Measurements from ENCODE around the gene FOXI2. TPM values are rescaled to one million over a fixed set of nuclear protein-coding genes. Genes with fewer than 3 reads are reported as not detected.

The FOXI2 gene
- total and polyA plus RNA-seq, 3 donors from 2014 or later, result 0.30 to 0.74 (median 0.47) TPM

DNA sequence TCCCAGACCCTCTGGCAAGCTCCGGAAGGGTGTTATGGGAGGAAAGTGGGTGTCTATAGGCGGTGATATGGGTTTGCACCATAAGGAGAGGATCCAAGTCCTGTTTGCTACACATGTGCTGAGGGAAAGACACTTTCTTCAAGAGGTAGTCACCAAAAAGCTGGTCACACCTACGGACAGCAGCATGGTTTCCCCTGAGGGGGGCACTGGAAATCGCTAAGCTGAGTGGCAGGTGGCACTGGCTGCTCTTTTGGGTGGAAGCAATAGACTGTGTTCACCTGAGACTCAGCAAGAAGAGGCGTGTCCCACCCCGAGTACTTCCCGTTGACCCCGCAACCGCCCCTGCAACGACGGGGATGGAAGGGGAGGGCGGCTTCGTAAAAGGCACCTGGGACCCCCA, 1.8 kb upstream of the FOXI2 start:
- H3K27ac ChIP-seq, result no peak overlapping the region
- H3K36me3 ChIP-seq (ENCODE audit: low read depth, missing control alignments), result no peaks in the 10 kb centered on the region
- no peak for DNase-seq
- no peak overlapping the region for H3K4me3 ChIP-seq
- no peak for TF ChIP-seq CTCF (IDR thresholded peaks at IDR 0.05)
- no peak for TF ChIP-seq POLR2A (IDR thresholded peaks at IDR 0.05)
- intact Hi-C loops (cut with DNase I; ENCODE audit: low total_unique reads), result no loop called here
- no peaks in the 10 kb centered on the region for H3K9me3 ChIP-seq
- peaks cover 7% of the 10 kb centered on the region for H3K4me1 ChIP-seq
- no peaks in the 10 kb centered on the region for H3K27me3 ChIP-seq
- 6 to 17% methylated on average over 13 of the region's 13 CpGs for WGBS, 2 donors

DNA sequence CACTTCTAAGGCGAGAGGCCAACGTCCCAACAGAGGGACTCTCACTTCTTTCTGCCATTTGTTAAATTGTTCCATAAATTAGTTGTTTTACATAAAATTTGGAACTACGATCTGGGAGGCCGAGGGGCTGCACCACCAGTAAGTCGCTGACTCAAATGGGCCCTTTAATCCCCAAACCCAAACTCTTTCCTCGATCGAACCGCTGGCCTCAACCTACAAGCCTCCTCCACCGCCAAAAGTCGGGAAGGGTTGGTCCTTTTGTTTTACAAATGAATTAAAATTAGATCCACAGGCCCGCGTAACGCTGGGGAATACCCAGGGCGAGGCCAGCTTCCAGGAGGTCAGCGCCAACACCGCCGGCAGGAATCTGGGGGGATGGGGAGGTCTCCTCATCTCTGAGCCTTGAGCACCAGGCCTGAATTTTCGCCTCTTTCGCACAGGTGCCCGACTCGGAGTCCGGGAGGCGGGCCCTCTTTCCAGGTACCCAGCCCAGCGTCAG, 1.2 kb upstream of the FOXI2 start:
- WGBS, 2 donors, result 8 to 30% methylated on average over 10 to 23 of the region's 24 CpGs
- Histone ChIP-seq H3K9me3 (no peaks in the 10 kb centered on the region), H3K4me1 (peaks cover 7% of the 10 kb centered on the region), H3K27ac (no peak overlapping the region), H3K27me3 (no peaks in the 10 kb centered on the region), H3K36me3 (ENCODE audit: low read depth, missing control alignments) (no peaks in the 10 kb centered on the region), H3K4me3 (peak overlapping the region; percentile 13 to 47)
- intact Hi-C loops (cut with DNase I; ENCODE audit: low total_unique reads), result no loop called here
- TF ChIP-seq POLR2A (IDR thresholded peaks at IDR 0.05) (no peak), CTCF (IDR thresholded peaks at IDR 0.05) (no peak)
- DNase-seq, result no peak

DNA sequence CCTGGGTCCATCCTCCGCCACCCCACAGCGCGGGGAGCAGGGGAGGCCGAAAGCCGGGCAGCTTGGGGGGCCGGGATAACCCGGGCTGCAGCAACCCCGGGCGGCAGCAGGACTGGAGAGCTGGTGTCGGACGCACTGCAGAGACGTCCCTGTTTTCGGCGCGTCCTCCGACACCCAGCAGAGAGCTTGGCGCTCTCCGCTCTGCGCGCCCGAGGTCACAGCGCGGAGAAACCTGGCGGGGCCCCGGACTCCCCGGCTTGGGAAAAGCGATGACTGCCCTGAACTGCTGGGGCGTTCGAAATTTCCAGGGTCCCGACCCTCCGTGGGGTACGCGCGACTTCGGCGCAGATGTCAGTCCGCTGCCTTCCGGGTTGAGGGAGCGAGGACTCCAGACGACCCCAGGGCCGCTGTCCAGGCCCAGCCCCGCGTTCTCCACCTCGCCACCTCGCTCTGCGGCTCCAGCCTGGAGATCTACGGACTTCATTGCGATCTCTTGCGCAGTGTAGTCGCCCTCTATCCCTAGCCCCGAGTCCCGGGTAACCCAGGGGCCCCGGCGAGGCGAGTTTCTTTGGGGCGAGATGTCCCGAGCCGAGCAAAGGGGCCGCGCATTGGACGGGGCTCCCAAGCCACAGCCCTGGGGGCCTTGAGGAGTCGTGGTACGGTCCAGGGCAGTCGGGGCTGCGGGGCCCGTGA, 617 bp upstream of the FOXI2 start:
- no peaks in the 10 kb centered on the region for H3K36me3 ChIP-seq (ENCODE audit: low read depth, missing control alignments)
- 6 to 20% methylated on average over 1 to 20 of the region's 66 CpGs for WGBS, 2 donors
- DNase-seq, result no peak

GRCh38 chr10:127737563-127738511, 852 bp downstream of the FOXI2 start:
- H3K27ac ChIP-seq, result no peak overlapping the region
- H3K9me3 ChIP-seq, result no peaks in the 10 kb centered on the region
- H3K4me3 ChIP-seq, result peak overlapping the region; percentile 13 to 47
- H3K4me1 ChIP-seq, result peaks cover 7% of the 10 kb centered on the region
- intact Hi-C loops (cut with DNase I; ENCODE audit: low total_unique reads), result no loop called here
- peak; percentile 26 for DNase-seq
- TF ChIP-seq CTCF (IDR thresholded peaks at IDR 0.05) (no peak), POLR2A (IDR thresholded peaks at IDR 0.05) (no peak)
- H3K27me3 ChIP-seq, result no peaks in the 10 kb centered on the region
- no peaks in the 10 kb centered on the region for H3K36me3 ChIP-seq (ENCODE audit: low read depth, missing control alignments)
- WGBS, 2 donors, result 4 to 7% methylated on average over 33 to 52 of the region's 59 CpGs

More for the DNA sequence above, 617 bp upstream of the FOXI2 start:
- H3K27me3 ChIP-seq, result no peaks in the 10 kb centered on the region
- no peaks in the 10 kb centered on the region for H3K9me3 ChIP-seq
- no peak overlapping the region for H3K27ac ChIP-seq
- peak overlapping the region; percentile 13 to 47 for H3K4me3 ChIP-seq
- intact Hi-C loops (cut with DNase I; ENCODE audit: low total_unique reads), result no loop called here
- TF ChIP-seq CTCF (IDR thresholded peaks at IDR 0.05) (no peak), POLR2A (IDR thresholded peaks at IDR 0.05) (no peak)
- peaks cover 7% of the 10 kb centered on the region for H3K4me1 ChIP-seq

Measured in testis (tissue), 3 donors.